Measurements from ENCODE around the gene REXO4. TPM values are rescaled to one million over a fixed set of nuclear protein-coding genes. Genes with fewer than 3 reads are reported as not detected.

Gene REXO4
- polyA plus RNA-seq, 1 of the 3 experiments (the other 2 are of a cell fraction), result 37.3 TPM

GRCh38 chr9:133424187-133424586 is 6.4 kb upstream of the REXO4 start:
- ChIA-PET POLR2A (no interaction called here), CTCF (no interaction called here)
- H3K4me2 ChIP-seq, result no peak overlapping the region
- no peaks in the 10 kb centered on the region for H4K20me1 ChIP-seq (ENCODE audit: insufficient read depth)
- no peaks in the 10 kb centered on the region for H3K9me3 ChIP-seq
- no peaks in the 10 kb centered on the region for H3K36me3 ChIP-seq (replicated peaks in 1 of 2; ENCODE audit: control insufficient read depth in 1 of 2, insufficient read depth in 2 of 2, low read length in 1 of 2)
- no peak for DNase-seq
- H3K4me3 ChIP-seq (ENCODE audit: low read depth in 2 of 2, low read length in 1 of 2), result no peak overlapping the region
- 98% methylated on average over 7 of the region's 12 CpGs for WGBS (ENCODE audit: low lambda C conversion rate)
- H3F3A ChIP-seq (replicated peaks; ENCODE audit: insufficient read depth), result no peaks in the 10 kb centered on the region
- TF ChIP-seq, protein P1, sequence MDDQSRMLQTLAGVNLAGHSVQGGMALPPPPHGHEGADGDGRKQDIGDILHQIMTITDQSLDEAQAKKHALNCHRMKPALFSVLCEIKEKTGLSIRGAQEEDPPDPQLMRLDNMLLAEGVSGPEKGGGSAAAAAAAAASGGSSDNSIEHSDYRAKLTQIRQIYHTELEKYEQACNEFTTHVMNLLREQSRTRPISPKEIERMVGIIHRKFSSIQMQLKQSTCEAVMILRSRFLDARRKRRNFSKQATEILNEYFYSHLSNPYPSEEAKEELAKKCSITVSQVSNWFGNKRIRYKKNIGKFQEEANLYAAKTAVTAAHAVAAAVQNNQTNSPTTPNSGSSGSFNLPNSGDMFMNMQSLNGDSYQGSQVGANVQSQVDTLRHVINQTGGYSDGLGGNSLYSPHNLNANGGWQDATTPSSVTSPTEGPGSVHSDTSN (IDR thresholded peaks at IDR 0.05), result no peak
- no peak for TF ChIP-seq GATA2 (CRISPR knock-in tag; IDR thresholded peaks at IDR 0.05)
- TF ChIP-seq ELF1 (IDR thresholded peaks at IDR 0.05), result no peak
- no peak for TF ChIP-seq JUND (IDR thresholded peaks at IDR 0.05)
- TF ChIP-seq RXRA (IDR thresholded peaks at IDR 0.05; ENCODE audit: borderline replicate concordance, low read depth), result no peak
- TF ChIP-seq, protein P2, sequence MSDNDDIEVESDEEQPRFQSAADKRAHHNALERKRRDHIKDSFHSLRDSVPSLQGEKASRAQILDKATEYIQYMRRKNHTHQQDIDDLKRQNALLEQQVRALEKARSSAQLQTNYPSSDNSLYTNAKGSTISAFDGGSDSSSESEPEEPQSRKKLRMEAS (IDR thresholded peaks at IDR 0.05; ENCODE audit: low read depth), result no peak
- H2AFZ ChIP-seq (ENCODE audit: low read depth), result no peak overlapping the region
- no peak overlapping the region for H3K9ac ChIP-seq
- no peaks in the 10 kb centered on the region for H3K27me3 ChIP-seq (ENCODE audit: insufficient read depth)
- H3K79me2 ChIP-seq (ENCODE audit: insufficient read depth), result no peaks in the 10 kb centered on the region
- H3K9me2 ChIP-seq, result no peaks in the 10 kb centered on the region
- H3K27ac ChIP-seq (ENCODE audit: low read depth in 2 of 2, low read length in 1 of 2), result no peak overlapping the region
- peaks cover 0 to under 1% of the 10 kb centered on the region in 2 experiments; a peak in 1 of 4 replicates for H3K4me1 ChIP-seq (ENCODE audit: control insufficient read depth in 1 of 2, insufficient read depth in 2 of 2, low read depth in 1 of 2, low read length in 1 of 2)

DNA sequence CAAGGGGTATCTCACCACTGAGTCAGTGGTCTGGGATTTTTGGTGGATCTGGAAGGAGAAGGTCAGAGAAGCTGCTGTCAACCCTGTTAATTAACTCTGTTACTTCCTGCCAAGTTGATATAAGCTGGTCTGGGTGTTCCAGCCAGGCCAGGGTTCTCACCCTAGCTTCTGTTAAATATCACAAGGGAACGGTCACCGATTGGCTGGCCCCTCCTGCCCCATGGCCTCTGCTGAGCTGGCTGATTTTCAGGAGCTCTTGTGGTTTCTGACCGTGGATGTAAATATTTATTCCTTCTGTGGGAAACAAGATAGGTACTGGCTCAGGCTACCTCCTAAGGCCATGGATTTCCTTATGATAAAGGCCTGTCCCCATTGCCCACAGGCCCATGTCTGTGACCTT is 5.4 kb upstream of the REXO4 start:
- Histone ChIP-seq H3K27me3 (ENCODE audit: insufficient read depth) (no peaks in the 10 kb centered on the region), H3K9me2 (no peaks in the 10 kb centered on the region), H3K27ac (ENCODE audit: low read depth in 2 of 2, low read length in 1 of 2) (no peak overlapping the region), H3F3A (replicated peaks; ENCODE audit: insufficient read depth) (no peaks in the 10 kb centered on the region), H4K20me1 (ENCODE audit: insufficient read depth) (no peaks in the 10 kb centered on the region), H3K4me2 (no peak overlapping the region), H3K79me2 (ENCODE audit: insufficient read depth) (no peaks in the 10 kb centered on the region), H3K4me3 (ENCODE audit: low read depth in 2 of 2, low read length in 1 of 2) (no peak overlapping the region), H3K36me3 (replicated peaks in 1 of 2; ENCODE audit: control insufficient read depth in 1 of 2, insufficient read depth in 2 of 2, low read length in 1 of 2) (no peaks in the 10 kb centered on the region), H2AFZ (ENCODE audit: low read depth) (no peak overlapping the region), H3K4me1 (ENCODE audit: control insufficient read depth in 1 of 2, insufficient read depth in 2 of 2, low read depth in 1 of 2, low read length in 1 of 2) (peaks cover 0 to 5% of the 10 kb centered on the region in 2 experiments; a peak in 1 of 4 replicates), H3K9ac (no peak overlapping the region), H3K9me3 (no peaks in the 10 kb centered on the region)
- ChIA-PET CTCF (no interaction called here), POLR2A (no interaction called here)
- 72% methylated on average over 3 of the region's 3 CpGs for WGBS (ENCODE audit: low lambda C conversion rate)
- no peak for DNase-seq
- TF ChIP-seq TAF1 (IDR thresholded peaks at IDR 0.05; ENCODE audit: borderline replicate concordance, low read depth, low read length), result no peak
- no peak for TF ChIP-seq USF1 (IDR thresholded peaks at IDR 0.05; ENCODE audit: borderline replicate concordance, low read depth)
- TF ChIP-seq, protein P3, sequence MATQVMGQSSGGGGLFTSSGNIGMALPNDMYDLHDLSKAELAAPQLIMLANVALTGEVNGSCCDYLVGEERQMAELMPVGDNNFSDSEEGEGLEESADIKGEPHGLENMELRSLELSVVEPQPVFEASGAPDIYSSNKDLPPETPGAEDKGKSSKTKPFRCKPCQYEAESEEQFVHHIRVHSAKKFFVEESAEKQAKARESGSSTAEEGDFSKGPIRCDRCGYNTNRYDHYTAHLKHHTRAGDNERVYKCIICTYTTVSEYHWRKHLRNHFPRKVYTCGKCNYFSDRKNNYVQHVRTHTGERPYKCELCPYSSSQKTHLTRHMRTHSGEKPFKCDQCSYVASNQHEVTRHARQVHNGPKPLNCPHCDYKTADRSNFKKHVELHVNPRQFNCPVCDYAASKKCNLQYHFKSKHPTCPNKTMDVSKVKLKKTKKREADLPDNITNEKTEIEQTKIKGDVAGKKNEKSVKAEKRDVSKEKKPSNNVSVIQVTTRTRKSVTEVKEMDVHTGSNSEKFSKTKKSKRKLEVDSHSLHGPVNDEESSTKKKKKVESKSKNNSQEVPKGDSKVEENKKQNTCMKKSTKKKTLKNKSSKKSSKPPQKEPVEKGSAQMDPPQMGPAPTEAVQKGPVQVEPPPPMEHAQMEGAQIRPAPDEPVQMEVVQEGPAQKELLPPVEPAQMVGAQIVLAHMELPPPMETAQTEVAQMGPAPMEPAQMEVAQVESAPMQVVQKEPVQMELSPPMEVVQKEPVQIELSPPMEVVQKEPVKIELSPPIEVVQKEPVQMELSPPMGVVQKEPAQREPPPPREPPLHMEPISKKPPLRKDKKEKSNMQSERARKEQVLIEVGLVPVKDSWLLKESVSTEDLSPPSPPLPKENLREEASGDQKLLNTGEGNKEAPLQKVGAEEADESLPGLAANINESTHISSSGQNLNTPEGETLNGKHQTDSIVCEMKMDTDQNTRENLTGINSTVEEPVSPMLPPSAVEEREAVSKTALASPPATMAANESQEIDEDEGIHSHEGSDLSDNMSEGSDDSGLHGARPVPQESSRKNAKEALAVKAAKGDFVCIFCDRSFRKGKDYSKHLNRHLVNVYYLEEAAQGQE (IDR thresholded peaks at IDR 0.05; ENCODE audit: low read depth, low read length), result no peak
- TF ChIP-seq, protein P1 (IDR thresholded peaks at IDR 0.05), result no peak
- no peak for TF ChIP-seq TEAD4 (IDR thresholded peaks at IDR 0.05; ENCODE audit: borderline replicate concordance, insufficient read depth)
- TF ChIP-seq MXI1 (IDR thresholded peaks at IDR 0.05; ENCODE audit: low read depth, low read length), result no peak
- TF ChIP-seq, protein P2 (IDR thresholded peaks at IDR 0.05; ENCODE audit: low read depth), result no peak
- TF ChIP-seq RAD21 (IDR thresholded peaks at IDR 0.05; ENCODE audit: low read length), result no peak
- no peak for TF ChIP-seq FOSL2 (IDR thresholded peaks at IDR 0.05; ENCODE audit: borderline replicate concordance, low read depth)
- TF ChIP-seq MEF2A (IDR thresholded peaks at IDR 0.05; ENCODE audit: borderline replicate concordance, low read depth), result no peak
- TF ChIP-seq RCOR1 (IDR thresholded peaks at IDR 0.05; ENCODE audit: low read length), result no peak
- no peak for TF ChIP-seq GABPA (IDR thresholded peaks at IDR 0.05; ENCODE audit: low read depth)
- TF ChIP-seq NRF1 (IDR thresholded peaks at IDR 0.05; ENCODE audit: low read depth, low read length), result no peak
